ENCODE results near the gene CACFD1.
"Not testable (repeated sequence)": the region's sequence is repeated elsewhere in the genome, so short reads cannot be mapped to it uniquely, and the experiment has no call there.

The CACFD1 gene

GRCh38 chr9:133441571-133441970 lies 18.2 kb upstream of the CACFD1 start:
- no peak for DNase-seq

DNA sequence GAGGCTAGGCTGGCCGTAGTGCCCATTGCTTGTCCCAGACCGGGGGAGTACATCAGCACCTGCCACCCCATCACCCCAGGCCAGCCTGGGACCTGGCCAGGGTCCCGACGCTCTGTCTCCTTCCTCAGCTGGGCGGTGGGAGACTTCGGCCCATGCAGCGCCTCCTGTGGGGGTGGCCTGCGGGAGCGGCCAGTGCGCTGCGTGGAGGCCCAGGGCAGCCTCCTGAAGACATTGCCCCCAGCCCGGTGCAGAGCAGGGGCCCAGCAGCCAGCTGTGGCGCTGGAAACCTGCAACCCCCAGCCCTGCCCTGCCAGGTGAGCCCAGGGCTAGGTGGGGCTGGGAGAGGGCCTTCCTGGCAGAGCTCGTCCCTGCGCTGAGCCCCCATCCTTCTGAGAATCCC lies 16.5 kb upstream of the CACFD1 start:
- DNase-seq = no peak

GRCh38 chr9:133443982-133444381 lies 15.8 kb upstream of the CACFD1 start:
- DNase-seq = no peak

GRCh38 chr9:133445293-133445969 lies 14.3 kb upstream of the CACFD1 start:
- DNase-seq = no peak

GRCh38 chr9:133448487-133448972 lies 11.2 kb upstream of the CACFD1 start:
- no peak for DNase-seq

DNA sequence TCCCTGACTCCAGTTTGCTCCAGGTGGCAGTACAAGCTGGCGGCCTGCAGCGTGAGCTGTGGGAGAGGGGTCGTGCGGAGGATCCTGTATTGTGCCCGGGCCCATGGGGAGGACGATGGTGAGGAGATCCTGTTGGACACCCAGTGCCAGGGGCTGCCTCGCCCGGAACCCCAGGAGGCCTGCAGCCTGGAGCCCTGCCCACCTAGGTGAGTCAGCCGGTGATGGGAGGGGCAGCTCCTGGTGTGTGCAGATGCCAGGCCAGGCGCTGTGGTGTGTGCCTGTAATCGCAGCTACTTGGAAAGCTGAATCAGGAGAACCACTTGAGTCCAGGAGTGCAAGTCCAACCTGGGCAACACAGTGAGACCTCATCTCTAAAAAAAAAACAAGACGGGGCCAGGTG lies 10.0 kb upstream of the CACFD1 start:
- no peak for DNase-seq

- DNase-seq = not testable (repeated sequence)
Measured at GRCh38 chr9:133451865-133452264, 7.9 kb upstream of the CACFD1 start.

GRCh38 chr9:133452562-133452961 lies 7.2 kb upstream of the CACFD1 start:
- no peak for DNase-seq

GRCh38 chr9:133453651-133454050 lies 6.1 kb upstream of the CACFD1 start:
- DNase-seq = no peak

- no peak for DNase-seq
Measured at GRCh38 chr9:133454325-133454724, 5.5 kb upstream of the CACFD1 start.

GRCh38 chr9:133454943-133455673 lies 4.7 kb upstream of the CACFD1 start:
- no peak for DNase-seq

GRCh38 chr9:133455936-133456335 lies 3.8 kb upstream of the CACFD1 start:
- DNase-seq = no peak

DNA sequence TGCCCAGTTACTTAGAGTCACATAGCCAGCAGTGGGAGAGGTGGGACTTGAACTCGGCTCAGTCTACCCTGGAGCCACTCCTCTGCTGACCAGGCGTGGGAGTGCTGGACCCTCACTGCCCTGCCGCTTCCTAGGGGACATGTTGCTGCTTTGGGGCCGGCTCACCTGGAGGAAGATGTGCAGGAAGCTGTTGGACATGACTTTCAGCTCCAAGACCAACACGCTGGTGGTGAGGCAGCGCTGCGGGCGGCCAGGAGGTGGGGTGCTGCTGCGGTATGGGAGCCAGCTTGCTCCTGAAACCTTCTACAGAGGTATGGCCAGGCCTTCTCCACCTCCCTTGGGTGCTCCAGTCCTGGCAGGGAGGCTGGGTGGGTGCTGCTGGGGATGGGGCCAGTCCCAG lies 3.4 kb upstream of the CACFD1 start:
- DNase-seq = no peak

GRCh38 chr9:133457233-133457632 lies 2.5 kb upstream of the CACFD1 start:
- no peak for DNase-seq

GRCh38 chr9:133457748-133458147 lies 2.0 kb upstream of the CACFD1 start:
- no peak for DNase-seq

DNA sequence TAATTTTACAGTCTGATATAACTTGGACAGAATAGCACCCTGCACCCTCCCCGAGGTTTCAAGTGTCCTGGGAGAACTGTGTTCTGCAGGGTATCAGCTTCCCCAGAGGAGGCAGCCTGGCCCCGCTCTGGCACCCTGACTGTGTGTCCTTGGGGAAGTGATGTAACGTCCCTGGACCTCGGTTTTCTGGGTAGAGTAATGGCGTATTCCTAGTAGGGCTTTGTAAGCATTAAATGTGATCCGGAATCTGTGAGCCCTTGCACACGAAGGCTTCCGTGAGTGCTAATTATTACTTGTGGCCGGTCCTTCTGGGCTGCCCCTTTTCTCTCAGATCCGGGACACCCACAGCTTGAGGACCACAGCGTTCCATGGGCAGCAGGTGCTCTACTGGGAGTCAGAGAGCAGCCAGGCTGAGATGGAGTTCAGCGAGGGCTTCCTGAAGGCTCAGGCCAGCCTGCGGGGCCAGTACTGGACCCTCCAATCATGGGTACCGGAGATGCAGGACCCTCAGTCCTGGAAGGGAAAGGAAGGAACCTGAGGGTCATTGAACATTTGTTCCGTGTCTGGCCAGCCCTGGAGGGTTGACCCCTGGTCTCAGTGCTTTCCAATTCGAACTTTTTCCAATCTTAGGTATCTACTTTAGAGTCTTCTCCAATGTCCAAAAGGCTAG lies 1.0 kb upstream of the CACFD1 start:
- no peak for DNase-seq

- peak in 1 of 2 donors; percentile 14 for DNase-seq
Measured at GRCh38 chr9:133460405-133461175, 812 bp downstream of the CACFD1 start.

- no peak for DNase-seq
Measured at GRCh38 chr9:133461975-133462374, 2.2 kb downstream of the CACFD1 start.

GRCh38 chr9:133463234-133463863 lies 3.6 kb downstream of the CACFD1 start:
- DNase-seq = no peak

DNA sequence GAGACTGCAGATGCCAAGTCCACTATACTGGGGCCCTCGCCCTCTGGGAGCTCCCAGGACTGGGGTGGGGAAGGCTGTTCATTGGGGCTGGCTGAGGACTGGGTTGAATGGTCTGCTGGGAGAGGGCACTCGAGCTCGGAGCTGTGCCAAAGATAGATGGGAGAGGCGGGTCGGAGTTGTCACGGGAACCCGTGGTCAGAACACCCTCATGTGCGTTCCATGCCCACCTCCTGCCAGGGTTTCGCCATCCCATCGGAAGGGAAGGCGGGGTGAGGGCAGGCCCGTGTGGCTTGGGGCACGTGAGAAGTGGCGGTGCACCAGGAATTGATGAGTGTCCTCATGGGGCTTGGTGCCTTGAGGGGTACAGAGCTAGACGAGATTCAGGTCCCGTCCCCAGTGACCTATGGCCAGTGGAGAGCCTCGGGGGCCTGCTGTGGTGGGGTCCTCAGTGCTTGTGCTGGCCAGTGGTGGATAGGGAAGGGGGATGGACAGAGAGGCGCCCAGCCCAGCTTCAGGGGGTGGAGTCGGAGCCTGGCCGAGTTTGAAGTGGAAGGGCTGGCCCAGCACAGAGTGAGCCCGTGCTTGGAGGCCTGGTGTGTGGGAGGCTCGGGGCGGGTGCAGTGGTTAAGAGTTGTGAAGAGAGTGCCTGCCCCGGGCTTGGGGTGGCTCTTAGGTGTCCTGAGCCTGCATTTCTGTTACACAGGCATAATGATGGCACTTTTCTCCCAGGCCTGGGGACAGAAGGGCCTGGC lies 4.3 kb downstream of the CACFD1 start:
- no peak for DNase-seq

- DNase-seq = no peak
Measured at GRCh38 chr9:133464638-133465037, 4.9 kb downstream of the CACFD1 start.

- DNase-seq = no peak
Measured at GRCh38 chr9:133465984-133466383, 6.2 kb downstream of the CACFD1 start.

Data from stimulated activated CD4-positive, alpha-beta T cell treated with anti-CD3 and anti-CD28 coated beads, Interleukin-2, amount 100 ng/mL, for 24 hours (primary cell).